SH-SY5Y (cell line): ENCODE results near the gene WNT3A.

Experiments
- GATA2 ChIP-seq: IDR thresholded peaks from 2 replicates; pipeline ENCODE4 v1.6.1; 2011; ENCODE audit warnings: mild to moderate bottlenecking, low read depth, low read length
- GATA3 ChIP-seq: IDR thresholded peaks from 2 replicates; pipeline ENCODE4 v1.6.1; 2011; ENCODE audit warnings: low read depth, mild to moderate bottlenecking, low read length, moderate library complexity

DNA sequence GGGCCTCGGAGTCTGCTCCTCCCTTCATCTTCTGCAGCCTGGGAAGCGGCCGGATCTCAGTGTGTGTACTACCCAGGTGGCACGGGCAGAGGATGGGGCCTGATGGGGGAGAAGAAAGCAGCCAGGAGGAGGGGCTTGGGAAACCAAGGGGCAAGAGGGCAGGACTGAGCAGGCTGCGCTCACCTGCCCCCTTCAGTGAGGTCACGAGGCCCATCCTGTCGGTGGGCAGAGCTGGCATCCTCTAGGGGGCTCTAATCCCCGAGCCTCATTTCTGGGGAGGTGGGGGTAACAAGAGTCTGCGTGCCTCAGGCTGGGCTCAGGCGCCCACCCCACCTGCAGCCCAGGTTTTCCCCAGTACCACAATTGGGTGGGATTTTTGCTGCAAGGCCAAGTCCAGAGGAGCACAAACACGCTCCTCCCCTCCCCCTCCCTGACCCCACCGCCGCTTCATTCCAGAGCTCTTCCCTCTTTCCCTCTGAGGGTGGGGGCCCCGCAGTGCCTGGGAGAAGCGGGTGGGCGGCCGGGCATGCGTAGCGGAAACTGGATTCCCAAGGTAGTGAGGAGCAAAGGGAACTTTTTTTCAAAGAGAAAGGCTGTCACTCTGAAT lies 1.8 kb upstream of the WNT3A start:
- no peak for TF ChIP-seq GATA2
- no peak for TF ChIP-seq GATA3
